ENCODE results near the gene OR4K1. TPM values are rescaled to one million over a fixed set of nuclear protein-coding genes. Genes with fewer than 3 reads are reported as not detected.

Gene OR4K1
- total and polyA plus RNA-seq, 8 donors = not detected

- Histone ChIP-seq H3K4me3 (no peak overlapping the region), H3K27ac (no peak overlapping the region), H3K4me1 (no peaks in the 10 kb centered on the region), H3K27me3 (no peaks in the 10 kb centered on the region), H3K9me3 (peaks cover 0 to 22% (median 8%) of the 10 kb centered on the region in 4 donors), H3K36me3 (no peaks in the 10 kb centered on the region)
- intact Hi-C loops (cut with DNase I; ENCODE audit: low total_unique reads) = no loop called here
- TF ChIP-seq POLR2AphosphoS5 (IDR thresholded peaks at IDR 0.05) = no peak
- TF ChIP-seq, protein P1, sequence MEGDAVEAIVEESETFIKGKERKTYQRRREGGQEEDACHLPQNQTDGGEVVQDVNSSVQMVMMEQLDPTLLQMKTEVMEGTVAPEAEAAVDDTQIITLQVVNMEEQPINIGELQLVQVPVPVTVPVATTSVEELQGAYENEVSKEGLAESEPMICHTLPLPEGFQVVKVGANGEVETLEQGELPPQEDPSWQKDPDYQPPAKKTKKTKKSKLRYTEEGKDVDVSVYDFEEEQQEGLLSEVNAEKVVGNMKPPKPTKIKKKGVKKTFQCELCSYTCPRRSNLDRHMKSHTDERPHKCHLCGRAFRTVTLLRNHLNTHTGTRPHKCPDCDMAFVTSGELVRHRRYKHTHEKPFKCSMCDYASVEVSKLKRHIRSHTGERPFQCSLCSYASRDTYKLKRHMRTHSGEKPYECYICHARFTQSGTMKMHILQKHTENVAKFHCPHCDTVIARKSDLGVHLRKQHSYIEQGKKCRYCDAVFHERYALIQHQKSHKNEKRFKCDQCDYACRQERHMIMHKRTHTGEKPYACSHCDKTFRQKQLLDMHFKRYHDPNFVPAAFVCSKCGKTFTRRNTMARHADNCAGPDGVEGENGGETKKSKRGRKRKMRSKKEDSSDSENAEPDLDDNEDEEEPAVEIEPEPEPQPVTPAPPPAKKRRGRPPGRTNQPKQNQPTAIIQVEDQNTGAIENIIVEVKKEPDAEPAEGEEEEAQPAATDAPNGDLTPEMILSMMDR (IDR thresholded peaks at IDR 0.05) = no peak
- DNase-seq = no peak
Observed at GRCh38 chr14:19906665-19907064, 24.1 kb upstream of the OR4K1 start.

- Histone ChIP-seq H3K4me1 (no peaks in the 10 kb centered on the region), H3K4me3 (no peak overlapping the region), H3K9me3 (peaks cover 0 to 18% (median 4%) of the 10 kb centered on the region in 4 donors), H3K27me3 (no peaks in the 10 kb centered on the region), H3K27ac (no peak overlapping the region), H3K36me3 (no peaks in the 10 kb centered on the region)
- intact Hi-C loops (cut with DNase I; ENCODE audit: low total_unique reads) = no loop called here
- DNase-seq = no peak
- TF ChIP-seq, protein P1 (IDR thresholded peaks at IDR 0.05) = no peak
- TF ChIP-seq POLR2A (IDR thresholded peaks at IDR 0.05) = no peak
- no peak for TF ChIP-seq EP300 (IDR thresholded peaks at IDR 0.05)
- no peak for TF ChIP-seq POLR2AphosphoS5 (IDR thresholded peaks at IDR 0.05)
- WGBS, 5 donors = 43 to 57% (median 52%) methylated on average over 3 of the region's 3 CpGs
Observed at GRCh38 chr14:19911114-19911513, 19.6 kb upstream of the OR4K1 start.

DNA sequence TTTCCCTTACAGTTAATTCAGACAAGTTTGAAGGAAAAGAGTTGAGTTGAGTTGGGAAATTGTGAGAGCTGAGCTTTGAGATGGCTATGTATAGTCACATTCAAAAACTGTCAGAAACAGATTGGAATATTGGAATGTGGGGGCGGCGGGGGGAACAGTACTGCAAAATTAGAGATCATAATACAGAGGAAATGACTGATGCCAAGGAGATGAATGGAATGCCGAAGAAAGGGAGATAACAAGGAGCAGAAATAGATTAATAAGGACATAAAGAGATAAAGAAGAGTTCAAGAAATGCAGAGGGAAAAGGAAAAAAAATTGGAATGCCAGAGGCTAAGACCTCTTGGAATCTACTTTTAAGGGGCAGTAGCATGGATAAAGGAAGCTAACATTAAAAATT is 13.5 kb upstream of the OR4K1 start:
- Histone ChIP-seq H3K9me3 (no peaks in the 10 kb centered on the region), H3K27ac (no peak overlapping the region), H3K4me1 (no peaks in the 10 kb centered on the region), H3K27me3 (no peaks in the 10 kb centered on the region), H3K36me3 (no peaks in the 10 kb centered on the region), H3K4me3 (no peak overlapping the region)
- intact Hi-C loops (cut with DNase I; ENCODE audit: low total_unique reads) = no loop called here
- WGBS, 5 donors = 57 to 78% (median 70%) methylated on average over 3 of the region's 3 CpGs
- DNase-seq = no peak
- TF ChIP-seq POLR2A (IDR thresholded peaks at IDR 0.05) = no peak
- no peak for TF ChIP-seq POLR2AphosphoS5 (IDR thresholded peaks at IDR 0.05)
- TF ChIP-seq EP300 (IDR thresholded peaks at IDR 0.05) = no peak
- TF ChIP-seq, protein P1 (IDR thresholded peaks at IDR 0.05) = no peak

- 55 to 74% (median 65%) methylated on average over 1 of the region's 1 CpG for WGBS, 5 donors
- H3K4me3 ChIP-seq = no peak overlapping the region
- intact Hi-C loops (cut with DNase I; ENCODE audit: low total_unique reads) = no loop called here
- H3K9me3 ChIP-seq = no peaks in the 10 kb centered on the region
- no peak for DNase-seq
- H3K27me3 ChIP-seq = no peaks in the 10 kb centered on the region
- no peaks in the 10 kb centered on the region for H3K4me1 ChIP-seq
- H3K27ac ChIP-seq = no peak overlapping the region
- no peaks in the 10 kb centered on the region for H3K36me3 ChIP-seq
- TF ChIP-seq EP300 (IDR thresholded peaks at IDR 0.05) (no peak), POLR2AphosphoS5 (IDR thresholded peaks at IDR 0.05) (no peak), POLR2A (IDR thresholded peaks at IDR 0.05) (no peak)
- TF ChIP-seq, protein P1 (IDR thresholded peaks at IDR 0.05) = no peak
Observed at GRCh38 chr14:19917955-19918518, 12.7 kb upstream of the OR4K1 start.
